H1 (cell line): ENCODE results near the gene MYL5. TPM values are rescaled to one million over a fixed set of nuclear protein-coding genes. Genes with fewer than 3 reads are reported as not detected.

Source experiments
- ASH2L ChIP-seq: fragments of 200-600, 300-600 bp; sonication (generic); IDR thresholded peaks from one replicate; pipeline ENCODE4 v1.7.1; 2017; ENCODE audit warnings: low read length
- CREB1 ChIP-seq: IDR thresholded peaks from 2 replicates; pipeline ENCODE4 v1.6.1; 2012; ENCODE audit warnings: inconsistent platforms
- polyA plus RNA-seq, 7 experiments: library from polyadenylated mRNA; depleted of rRNA in 3 of 7; stranded (reverse) in 5 of 7; unstranded in 2 of 7; fragments of >200 nt in 5 of 7; fragments of 200-250 nt in 2 of 7; gene quantifications; 1 replicate in 5 of 7; 2 replicates in 1 of 7; 4 replicates in 1 of 7; pipeline versions ENCODE4 v1.2.1 to v1.2.3, GENCODE V29; 2011 to 2013; ENCODE audit warnings: missing spikeins in 2 of 7, mixed read lengths in 2 of 7
- total RNA-seq: library from RNA; stranded (reverse); fragmentation: NEBNext Ultra II Directional; extraction: Animal tissue kit (Norgen Biotek cat#: 25700); gene quantifications from 2 replicates; pipeline ENCODE4 v1.2.1, GENCODE V29; 2021

Gene MYL5
- total and polyA plus RNA-seq, 2 of the 8 experiments (the other 6 are each of a cell fraction or from before 2014, with no cell fraction given): 5.7 to 6.8 TPM

DNA sequence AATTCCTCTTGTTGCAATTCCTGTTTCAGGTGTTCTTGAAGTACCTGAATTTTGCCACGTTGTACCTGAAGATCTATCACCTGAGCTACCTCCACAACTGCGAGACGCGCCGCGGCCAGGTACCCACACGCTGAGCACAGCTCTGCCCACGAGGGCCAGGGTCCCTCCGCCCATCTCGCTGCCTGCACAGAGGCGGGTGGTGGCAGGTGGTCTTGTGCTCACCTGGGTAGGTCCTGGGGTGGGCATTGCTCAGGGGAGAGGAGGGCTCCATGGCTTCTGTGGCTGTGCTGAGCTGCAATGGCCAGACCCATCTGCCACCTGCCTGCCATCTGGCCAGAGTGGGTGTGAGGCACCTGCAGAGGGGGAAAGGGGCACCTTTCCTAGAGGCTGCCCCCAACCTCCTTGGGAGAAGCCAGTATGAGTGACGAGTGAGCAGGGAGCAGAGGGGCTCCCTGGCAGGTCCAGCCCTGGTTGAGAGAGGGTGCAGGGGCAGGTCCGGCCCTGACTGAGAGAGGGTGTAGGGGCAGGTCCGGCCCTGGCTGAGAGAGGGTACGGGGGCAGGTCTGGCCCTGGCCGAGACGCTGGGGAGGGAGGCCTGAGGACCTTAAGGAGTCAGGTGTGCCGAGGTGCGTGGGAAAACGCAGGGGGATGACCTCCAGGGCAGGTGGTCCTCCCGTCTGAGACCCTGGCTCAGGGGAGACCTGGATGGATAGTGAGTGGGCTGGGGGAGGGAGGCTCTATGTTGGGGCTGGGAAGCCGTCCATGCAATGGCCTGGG lies 38.3 kb upstream of the MYL5 start (continued):
- no peak for TF ChIP-seq CREB1
- TF ChIP-seq ASH2L: no peak
